GM15510 (cell line): ENCODE results near the gene CIDEA.

Experiments
- POLR2A ChIP-seq: IDR thresholded peaks from 3 replicates; pipeline ENCODE4 v1.6.1; 2011; ENCODE audit warnings: borderline replicate concordance; ENCODE audit not compliant: insufficient read length; ENCODE audit errors: extremely low read depth

Gene CIDEA

DNA sequence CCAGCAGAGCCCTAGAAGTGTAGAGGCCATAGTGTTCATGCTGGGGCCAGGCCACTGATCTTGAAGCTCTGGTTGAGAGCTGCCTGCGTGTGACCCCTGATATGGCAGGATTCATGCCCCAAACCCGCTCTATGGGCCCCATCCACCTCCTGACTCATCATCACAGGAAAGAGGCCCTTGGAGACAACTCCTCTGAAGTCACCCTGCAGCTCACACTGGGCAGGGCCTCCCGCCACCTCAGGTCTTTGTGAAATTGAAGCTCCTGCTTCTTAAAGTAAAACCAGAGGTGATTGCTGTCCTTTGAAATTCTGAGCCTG is 41.9 kb downstream of the CIDEA start:
- no peak for TF ChIP-seq POLR2A

DNA sequence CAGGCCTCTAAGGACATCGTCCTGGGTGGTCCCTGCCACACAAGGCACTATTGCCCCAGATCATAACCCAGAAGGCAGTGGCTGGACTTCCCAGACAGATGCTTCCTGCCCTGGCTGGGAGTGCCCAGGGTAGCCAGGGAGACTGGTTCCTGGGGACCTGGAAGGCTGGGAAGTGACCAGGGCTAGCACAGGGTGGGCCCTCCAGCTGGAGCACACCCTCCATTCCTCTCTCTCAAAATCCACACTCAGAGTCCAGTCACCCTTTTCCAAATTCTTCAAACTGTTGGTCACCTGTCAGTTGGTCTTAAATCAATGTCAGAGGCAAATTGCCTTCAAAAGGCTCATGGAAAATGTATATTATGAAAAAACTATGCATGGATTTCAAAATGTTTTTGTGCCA is 42.3 kb downstream of the CIDEA start:
- no peak for TF ChIP-seq POLR2A

DNA sequence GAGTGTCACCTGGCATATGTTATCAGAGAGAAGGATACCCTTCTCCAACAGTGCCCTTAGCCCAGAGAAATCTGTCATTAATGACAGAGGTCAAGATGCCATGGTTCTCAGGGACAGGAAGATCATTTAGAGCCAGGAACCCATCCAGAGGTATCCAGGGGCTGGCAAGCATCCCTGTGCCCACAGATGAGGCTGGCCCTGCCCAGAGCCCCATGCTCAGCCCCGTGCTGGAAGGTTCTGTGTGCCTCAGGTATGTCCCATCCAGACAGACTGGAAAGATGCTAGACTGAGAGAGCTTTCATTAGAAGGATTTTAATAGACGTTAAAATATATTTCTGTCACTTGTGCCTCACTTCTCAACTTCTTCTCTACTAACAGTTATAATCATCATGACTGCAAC is 45.7 kb downstream of the CIDEA start:
- TF ChIP-seq POLR2A, result no peak

DNA sequence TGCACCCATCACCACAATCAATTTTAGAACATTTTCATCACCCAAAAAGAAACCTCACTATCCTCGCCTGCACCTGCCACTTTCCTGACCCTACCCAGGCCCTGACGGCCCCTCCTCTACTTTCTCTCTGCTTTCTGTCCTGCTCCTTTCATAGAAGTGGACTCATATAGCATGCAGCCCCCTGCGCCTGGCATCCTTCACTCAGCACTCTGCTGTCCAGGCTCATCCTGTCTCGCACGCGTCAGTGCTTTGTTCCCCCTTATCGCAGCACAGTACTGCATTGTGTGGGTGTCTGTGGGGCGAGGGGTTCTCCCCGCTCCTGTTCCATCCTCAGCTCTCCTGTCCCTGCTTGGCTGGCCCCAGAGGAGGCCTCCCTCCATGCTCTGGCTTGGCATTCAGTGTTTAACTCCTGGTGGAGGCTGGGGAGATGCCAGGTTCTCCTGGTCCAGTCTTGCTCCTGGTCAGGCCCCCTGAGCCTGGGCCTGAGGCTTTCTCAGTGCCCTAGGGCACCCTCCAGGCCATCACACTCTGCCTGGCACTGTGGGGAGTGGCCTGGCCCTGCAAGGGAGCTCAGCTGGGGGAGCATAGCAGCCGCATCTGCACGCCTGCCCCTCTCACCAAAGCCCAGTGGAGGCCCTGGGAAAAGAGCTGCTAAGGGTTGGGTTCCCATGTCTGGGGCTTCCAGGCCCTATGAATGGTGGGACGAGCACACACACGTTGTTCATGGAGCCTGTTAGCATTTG is 47.3 kb downstream of the CIDEA start:
- TF ChIP-seq POLR2A, result no peak

DNA sequence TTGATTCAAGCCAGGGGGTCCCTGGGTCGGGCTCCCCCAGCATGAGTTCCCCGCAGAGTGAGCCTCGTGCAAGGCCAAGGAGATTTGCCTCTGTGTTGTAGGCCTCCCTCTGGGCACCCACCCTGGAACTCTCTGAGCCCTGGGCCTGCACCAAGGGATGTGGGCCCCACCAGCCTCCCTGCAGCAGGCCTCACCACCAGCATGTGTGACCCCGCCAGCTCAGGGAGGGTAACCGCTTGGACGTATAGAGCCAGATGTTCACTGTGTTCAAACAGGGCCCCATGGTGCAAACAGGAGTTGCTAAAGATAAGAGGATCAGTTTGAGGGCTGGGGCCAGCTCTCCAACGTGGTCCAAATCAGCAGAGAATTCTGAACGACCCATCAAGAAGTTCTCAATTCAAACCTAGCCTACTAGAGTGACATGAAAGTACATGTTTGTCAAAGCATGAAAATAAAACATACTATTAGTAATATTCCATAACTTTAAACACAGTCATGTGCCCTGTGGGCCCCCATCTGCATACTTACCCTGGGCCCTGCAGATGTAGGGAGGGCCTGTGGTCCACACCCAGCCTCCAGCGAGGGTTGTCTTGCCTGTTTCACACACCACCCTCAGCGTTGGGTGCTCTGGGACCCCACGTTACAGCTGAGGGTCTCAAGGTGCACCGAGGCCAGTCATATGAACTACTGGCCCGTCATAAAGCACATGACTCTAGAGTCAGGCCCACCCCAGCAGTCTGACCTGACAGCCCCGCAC is 48.4 kb downstream of the CIDEA start:
- no peak for TF ChIP-seq POLR2A

DNA sequence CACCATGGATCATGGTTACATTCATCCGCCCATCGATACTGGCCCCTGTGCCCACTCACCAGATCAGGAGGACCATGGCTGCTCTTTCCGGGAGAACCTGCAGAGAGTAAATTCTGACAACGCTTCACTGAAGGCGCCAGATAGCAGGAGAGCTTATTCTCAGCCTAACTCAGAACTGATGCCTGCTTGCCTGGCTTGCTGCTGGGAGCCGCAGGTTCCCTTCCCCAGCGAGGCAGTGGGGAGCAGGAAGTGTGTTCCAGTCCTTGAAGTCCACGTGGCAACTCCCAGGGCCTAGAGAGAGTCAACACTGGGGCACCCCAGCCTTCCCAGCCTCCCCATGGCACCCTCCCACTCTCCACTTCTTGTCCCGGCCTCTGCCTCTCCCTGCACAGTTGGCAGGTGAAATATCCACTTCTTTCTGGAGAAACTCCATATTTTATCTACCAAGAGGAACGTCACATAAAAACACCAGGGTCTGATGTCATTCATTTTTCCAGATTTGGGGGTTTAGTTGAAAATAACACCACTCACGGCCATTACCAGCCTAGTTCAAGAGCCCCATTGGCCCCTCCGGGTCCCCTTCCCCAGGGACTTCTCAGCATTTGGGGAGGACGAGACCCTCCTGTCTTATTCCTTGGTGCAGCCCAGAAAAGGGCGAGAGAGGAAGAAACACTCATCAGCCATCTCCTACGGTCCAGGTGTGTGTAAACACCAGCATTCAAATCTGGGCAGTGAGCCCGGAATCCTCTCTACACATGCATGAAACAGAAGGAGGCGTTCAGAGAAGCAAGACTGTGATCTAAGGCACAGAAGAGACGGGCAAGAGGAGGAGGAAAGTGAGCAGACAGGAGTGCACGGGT is 50.4 kb downstream of the CIDEA start:
- no peak for TF ChIP-seq POLR2A

DNA sequence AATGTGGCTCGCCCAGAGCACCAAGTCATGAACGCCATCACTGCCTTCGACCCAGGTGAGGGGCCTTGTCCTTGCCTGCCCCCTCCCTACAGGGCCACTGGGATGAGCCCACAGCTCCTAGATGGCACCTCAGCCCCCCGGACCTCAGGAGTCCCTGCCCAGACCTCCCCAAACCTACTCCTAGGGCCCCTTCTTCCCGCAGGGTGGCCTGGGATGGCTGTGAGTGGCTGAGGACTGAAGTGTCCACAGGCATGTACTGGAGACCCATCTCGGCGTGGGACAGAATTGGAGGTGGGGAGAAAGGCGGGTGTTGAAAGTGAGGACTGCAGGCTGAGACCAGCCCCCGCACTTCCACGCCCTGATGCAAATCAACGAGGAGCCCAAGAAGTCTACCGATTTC is 51.0 kb downstream of the CIDEA start:
- no peak for TF ChIP-seq POLR2A

DNA sequence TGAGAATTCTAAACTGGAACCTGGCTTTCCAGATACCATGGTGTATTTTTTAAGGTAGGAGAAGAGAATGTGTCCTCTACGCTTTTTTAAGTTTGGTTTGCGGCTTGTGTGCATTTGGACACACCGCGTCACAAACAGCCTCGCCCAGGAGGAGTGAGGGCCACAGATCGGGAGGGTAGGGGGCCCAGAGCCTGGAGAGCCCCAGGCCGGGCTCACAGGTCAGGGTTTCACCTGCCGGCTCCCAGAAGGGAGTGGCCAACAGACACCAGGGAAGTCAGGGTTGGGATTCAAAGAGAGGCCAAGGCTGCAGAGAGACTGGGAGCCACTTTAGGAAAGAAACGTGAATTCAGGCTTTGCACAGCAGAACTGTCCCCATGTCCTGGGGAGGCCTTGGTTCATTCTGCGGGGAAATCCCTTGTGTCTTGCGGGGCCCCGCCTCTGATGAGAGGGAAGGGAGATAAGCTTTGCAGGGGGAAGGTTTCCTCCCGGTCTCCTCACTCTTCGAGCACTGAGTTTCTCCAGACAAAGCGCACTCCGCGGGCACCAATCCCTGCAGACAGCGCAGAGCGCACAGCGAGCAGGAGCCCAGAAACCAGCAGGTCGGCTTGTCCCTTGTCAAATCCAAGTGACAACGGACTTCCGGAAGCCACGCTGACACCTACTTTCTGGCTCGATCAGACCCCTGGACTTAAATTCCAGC is 51.9 kb downstream of the CIDEA start:
- no peak for TF ChIP-seq POLR2A

DNA sequence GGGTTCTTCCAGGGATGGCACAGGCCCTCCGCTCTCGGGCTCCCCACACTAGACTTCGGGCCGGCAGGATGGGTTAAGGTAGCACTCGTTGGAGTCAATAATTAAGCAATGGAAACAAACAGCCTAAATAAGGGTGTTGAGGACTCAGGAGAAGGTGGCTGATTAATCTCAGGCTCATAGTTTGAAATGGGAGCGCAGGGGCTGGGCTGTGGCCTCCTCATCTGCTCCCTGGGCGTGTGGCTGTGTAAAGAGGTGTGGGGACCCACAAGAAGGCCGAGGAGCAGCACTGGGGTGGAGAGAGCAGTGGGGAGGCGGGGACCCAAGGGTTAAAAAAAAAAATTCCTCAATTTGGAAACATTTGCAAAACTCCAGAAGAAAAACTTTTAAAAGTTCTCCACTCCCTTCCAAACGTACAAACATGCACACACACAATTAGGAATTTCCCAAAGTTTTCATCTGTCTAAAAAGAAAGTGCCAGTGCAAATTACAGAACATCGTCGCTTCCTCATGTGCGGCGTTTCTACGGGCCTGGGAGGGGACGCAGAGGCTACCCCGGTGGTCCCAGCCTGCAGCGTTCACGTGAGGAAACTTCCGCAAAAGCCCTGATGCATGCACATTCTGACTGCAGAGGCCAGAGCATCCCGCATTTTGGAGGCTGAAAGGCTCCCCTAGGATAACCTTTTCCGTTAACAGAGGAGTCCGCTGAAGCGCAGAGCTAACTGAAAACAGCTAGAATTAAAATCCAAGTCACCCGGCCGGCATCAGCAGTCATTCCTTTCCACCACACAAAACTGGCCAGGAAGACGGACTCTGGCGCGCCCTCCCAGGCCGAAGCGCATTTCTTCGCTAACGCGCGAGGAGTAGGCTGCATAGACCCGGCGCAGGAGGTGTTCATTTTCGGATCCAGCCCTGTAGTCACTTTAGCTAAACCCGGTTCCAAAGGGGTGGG is 52.9 kb downstream of the CIDEA start:
- no peak for TF ChIP-seq POLR2A

DNA sequence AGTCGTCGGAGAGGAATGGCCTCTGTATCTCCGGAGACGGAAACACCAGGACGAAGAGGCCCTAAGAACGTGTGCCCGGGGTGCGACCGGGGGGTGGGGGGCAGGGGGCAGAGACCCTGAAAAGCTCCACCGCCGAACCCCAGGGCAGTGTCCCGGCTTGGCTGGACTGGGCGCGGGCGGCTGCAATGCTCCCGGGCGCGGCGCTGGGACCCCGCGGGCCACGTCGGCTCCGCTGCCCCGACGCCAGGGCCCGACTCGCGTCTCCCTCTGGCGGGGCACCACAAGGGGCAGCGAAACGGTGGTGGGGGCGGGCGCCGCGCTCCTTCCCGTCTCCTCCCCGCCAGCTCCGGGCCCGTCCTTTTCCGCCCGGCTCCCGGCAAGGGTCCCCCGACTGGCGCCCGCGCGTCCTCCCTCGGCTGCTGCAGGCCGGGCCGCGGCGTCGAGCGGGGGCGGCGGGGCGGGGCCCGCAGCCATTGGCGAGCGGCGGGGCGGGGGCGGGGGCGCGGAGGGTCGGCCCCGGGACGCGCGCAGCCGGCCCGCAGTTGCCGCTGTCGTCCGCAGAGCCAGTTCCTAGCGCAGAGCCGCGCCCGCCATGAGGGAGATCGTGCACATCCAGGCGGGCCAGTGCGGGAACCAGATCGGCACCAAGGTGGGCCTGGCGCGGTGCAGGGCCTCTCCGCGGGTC is 53.7 kb downstream of the CIDEA start, which contains the start of gene TUBB6:
TUBB6 (plus strand) TSS at position 541 of the 685 bp plus-strand sequence; CDS start at position 593, 52 bp downstream.
- TF ChIP-seq POLR2A, result peak; percentile 46

DNA sequence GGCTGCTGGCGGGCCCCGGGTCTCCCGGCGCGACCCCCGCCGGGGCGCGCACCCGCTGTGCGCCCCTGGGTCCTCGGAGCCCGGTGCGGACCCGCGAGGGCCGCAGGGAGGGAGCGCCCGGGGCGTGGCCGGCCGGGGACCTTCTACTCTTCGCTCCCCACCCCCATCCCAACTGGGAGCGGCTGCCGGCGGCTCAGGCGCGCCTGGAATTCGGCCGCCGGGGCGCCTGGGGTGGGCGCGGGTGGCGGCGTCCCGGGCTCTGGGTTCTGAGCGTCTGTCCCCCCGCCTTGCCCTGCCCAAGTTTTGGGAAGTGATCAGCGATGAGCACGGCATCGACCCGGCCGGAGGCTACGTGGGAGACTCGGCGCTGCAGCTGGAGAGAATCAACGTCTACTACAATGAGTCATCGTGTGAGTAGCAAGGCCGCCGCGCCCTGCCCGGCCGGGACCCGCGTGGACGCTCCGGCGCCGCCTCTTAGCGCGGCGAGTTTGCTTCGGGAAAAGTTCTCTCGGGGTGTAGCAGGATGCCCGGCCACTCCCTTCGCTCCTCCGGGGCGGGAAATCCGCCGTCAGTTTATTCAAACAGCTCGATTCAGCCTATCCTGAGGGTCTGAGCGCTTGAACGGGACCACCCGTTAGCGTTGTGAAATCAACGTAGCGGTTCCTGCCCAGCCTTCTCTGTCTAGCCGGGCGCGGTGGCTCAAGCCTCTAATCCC is 54.4 kb downstream of the CIDEA start:
- TF ChIP-seq POLR2A, result no peak

DNA sequence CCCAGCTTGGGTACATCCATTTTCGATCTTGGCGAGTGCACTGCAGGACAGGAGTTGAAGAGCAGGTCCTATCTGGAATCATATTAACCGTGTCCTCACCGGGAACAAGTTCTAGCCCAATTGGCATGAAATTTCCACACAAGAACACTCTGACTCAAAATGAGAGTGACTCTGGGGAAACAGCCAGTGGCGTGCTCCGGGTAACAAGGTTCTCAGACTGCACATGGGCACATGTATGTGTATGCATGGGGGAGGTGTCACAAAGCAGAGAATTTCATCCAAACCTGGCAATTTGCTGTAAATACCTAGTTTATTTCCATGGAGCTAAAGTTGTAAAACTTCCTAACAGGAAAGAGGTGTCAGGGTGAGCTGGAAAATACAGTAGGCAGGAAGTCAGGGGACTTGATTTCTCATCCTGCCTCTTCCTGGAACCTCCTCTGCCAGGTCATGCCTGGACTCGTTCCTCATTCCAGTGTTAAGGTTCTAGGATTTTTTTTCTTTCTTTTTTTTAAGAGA is 55.6 kb downstream of the CIDEA start:
- no peak for TF ChIP-seq POLR2A
